ENCODE data around the gene ZBTB8B.

- no peak for TF ChIP-seq CTCF (IDR thresholded peaks at IDR 0.05; ENCODE audit: low read length)
- TF ChIP-seq EZH2 (optimal IDR thresholded peaks at IDR 0.05; ENCODE audit: low read depth, low read length) = no peak
Observed at GRCh38 chr1:32489774-32490454, 25.0 kb downstream of the ZBTB8B start.
